HG03378 (cell line): ENCODE measurements around the gene MAGI2.

Experiments
- ATAC-seq: cut with Tn5 transposase; IDR thresholded peaks from one replicate; pipeline ENCODE4 v1.9.1; 2021; ENCODE audit warnings: mild to moderate bottlenecking, moderate library complexity; ENCODE audit not compliant: unreplicated experiment

MAGI2 gene

DNA sequence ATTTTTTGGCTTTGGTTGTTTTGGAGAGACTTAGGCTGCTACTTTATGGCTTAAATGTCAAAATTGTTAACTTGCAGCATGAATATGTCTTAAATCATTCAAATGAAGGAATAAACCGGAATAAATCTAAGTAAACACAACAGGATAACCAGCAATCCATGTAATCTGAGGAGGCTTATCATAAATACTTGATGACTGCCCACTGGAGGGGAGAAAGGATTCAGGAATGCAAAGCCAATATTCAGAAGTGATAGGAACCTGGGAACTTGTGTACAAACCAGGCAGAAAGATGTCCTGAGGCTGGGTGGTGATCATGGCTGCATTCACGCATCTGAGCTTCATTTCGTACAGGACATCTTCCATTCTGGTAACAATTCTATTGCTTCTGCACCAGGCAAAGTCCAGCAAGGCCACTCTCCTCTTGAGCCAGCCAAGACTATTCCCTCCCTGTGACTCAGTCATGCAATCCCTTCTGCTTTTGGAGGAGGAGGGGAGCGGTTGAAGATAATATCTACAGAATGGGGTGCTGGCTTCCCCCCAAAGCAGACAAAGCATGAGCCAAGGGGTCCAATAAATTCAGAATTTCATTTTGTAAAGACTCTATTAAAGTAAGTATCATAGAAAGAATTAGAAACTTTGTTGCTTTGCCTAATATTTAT lies 1280.4 kb downstream of the MAGI2 start:
- no peak for ATAC-seq

DNA sequence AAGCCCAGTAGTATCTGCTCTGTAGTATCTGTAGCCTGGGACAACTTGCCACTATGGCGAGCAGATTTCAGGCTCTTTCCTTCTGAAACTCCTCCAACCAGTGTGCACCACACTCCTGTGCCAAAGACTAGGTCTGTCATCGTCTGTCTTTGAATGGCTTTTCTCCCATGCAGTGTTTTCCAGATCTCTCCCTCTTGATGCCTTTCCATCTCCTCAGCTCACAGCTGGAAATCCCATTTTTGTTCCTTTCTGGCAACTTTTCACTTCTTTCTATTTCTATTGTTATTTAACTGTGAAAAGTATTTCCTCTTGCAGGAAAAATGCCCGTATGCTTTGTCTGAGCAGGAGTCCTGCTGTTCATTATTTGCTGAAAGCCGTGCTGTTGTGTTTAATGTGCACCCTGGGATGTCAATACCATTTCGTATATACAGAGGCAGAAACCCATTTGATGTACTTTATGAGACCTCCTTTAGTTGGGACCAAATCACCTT lies 1281.2 kb downstream of the MAGI2 start:
- ATAC-seq = no peak

DNA sequence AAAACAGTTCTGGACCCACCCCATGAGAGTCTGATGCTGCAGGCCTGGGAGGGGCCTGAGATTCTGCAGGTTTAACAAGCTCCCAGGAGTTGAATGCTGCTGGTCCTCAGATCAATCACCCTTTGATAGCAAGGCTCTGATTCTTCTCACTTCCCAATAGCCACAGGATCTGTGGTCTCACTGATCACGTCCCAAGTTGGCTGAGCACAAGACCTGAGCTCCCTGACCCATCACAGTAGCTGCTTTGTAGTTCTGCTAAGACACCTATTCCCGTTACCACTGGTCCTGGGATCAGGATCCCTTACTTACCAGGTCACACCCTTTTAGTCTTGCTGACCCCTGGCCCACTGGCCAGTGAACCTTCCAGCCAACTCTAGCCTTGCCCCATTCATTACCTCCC lies 1282.1 kb downstream of the MAGI2 start:
- no peak for ATAC-seq

DNA sequence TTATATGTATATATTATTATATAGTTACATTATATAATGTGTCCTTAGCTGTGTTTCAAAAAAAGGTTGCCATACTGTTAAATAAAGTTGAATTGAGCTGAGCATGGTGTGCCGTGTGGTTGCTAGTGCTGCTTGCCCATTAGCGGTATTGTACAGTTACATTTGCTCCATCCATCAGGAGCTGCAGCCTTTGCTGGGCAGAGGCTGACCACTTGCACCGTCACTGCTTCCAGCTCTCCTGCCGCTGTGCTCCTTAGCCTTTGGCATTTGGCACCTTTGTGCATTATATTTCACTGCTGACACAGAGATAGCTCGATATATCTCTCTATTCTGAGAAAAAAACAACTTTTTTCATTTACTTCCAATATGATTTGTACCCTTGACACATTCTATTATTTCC lies 1282.7 kb downstream of the MAGI2 start:
- ATAC-seq = no peak

DNA sequence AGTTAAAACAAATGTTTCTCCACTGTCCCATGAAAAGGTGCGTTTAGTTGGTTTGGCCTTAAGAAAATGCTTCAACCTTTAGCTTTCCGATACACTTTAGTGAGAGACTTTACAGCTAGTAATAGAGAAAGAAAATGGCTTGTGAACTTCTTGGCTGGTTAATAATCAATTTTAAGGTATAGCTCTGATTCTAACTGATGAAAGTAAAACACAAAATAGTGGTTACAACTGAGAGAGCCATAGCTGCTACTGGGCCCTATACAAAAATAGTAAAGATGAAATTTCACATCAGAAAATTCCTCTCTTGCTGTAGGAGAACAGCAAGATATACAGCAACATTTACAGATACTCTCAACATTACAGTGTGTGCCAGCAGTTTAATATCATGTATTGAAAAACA lies 1283.5 kb downstream of the MAGI2 start:
- peak; percentile 50 for ATAC-seq

DNA sequence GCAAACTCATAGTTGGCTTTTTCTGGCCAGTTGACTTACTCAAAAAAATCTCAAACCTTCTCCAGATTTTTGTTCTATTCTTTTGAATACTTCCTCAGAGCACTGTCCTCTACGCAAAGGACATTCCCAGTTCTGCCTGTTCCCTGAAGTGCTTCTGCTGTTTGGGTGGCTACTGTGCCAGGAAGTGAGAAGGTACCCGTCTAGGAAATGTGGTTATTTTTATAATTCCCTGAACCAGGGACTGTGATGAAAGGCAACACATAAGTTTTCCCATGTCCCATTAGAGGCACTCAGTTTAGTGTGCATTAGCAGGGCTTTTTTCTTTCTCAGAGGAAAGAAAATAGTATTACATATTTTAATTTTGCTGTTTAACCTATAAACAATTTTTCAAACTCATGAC lies 1284.6 kb downstream of the MAGI2 start:
- no peak for ATAC-seq

DNA sequence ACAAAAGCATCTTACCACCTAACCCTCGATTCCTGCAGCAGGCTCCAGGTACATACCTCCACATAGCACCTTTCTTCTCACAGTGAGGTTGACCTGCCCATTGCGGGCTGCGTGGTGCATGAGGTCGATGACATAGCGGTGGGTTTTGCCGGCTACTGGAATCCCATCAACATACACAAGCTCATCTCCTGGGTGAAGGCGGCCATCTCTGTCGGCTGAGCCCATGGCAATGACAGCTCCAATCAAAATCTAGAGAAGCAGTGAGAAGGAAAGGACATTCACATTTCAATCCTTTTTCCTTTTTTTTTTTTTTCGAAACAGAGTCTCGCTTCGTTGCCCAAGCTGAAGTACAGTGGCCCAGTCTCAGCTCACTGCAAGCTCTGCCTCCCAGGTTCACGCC lies 1285.6 kb downstream of the MAGI2 start:
- ATAC-seq = no peak

DNA sequence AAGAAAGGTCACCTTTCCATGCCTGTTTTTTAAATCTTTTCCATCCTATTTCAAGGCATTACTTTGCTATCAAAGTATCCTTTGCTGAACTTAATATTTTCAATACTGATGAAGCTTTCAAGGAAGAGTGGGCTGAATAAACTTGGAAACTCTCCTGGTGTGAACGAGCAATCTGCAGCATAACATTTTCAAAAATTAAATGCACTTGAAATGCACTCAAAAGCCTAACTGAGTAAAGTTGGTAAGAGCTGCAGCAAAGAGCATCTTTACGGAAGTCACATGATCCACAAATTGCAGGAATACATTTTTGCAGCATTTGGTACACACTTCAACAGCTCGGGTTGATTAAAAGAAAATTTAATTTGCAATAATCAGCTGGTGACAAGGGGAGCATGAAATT lies 1287.6 kb downstream of the MAGI2 start:
- ATAC-seq = no peak

DNA sequence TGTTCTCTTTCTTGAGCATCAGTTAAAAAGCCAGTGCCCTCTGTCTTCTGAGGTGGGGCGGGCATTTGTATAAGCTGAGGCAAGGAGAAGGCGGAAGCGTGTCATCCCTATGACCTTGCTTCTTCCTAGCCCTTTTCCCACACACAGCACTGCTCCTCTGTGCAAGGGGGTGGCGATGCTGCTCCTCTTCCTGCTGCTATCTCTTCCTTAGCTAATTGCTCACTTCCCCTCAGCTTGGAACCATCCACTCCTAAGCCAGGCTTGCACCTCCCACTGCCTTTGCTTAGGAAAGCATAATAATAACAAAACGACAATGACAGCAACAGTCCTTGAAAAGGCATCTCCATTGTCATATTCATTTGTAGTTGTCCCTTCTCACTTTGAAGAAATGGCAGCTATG lies 1288.0 kb downstream of the MAGI2 start:
- ATAC-seq = no peak

DNA sequence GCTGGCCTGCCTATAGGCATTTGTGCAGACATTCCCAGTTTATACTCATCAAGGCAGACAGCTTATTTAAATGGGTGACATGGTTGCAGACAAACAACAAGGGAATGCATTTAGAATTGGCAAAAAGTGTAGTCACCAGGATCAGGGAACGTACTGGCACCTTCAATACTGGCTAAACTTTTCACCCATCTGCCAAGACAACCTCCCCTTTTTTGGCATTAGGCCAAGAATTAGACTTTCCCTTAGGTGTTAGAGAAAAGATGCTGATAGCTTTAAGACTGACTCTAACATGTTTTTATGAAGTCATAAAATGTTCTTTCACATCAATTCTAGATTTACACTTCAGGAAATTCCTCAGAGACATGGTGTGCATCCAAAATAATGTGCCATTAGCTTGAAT lies 1289.0 kb downstream of the MAGI2 start:
- ATAC-seq = no peak

DNA sequence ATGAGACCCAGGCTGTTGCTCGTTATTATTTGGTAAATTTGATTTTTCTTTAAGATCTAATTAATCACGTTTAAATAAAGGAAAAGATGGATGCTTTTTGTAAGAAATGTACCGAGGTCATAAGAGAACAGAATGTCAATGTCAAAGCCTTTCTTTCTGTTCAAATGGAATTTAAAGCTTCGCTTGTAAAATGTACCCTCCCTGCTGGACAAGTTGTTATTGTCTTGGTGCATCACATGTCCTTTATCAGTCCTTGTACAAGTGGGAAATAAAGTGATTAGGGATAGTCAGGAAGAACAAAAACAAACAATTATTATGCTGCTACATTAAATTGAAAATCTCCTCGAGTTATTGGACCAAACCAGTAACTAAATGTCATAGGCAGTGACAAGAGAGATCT lies 1291.7 kb downstream of the MAGI2 start:
- ATAC-seq = no peak

DNA sequence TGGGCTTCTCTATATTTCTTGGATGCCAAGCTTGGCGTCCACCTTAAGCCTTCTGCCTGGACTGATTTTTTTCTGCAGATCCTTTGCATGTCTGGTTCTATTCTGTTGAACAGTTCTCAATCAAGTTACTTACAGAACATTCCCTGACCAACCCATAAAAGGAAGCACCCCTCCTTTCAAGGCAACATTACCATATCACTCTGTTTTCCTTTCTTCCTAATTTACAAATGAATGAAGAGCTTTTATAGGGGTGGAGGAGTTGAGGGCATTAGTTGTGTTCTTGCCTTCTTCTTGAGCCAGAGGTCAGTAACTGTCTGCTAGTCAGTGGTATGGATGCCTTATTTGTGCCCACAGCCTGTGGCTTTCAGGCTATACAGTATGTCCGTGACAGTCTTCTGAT lies 1293.9 kb downstream of the MAGI2 start:
- ATAC-seq = no peak

DNA sequence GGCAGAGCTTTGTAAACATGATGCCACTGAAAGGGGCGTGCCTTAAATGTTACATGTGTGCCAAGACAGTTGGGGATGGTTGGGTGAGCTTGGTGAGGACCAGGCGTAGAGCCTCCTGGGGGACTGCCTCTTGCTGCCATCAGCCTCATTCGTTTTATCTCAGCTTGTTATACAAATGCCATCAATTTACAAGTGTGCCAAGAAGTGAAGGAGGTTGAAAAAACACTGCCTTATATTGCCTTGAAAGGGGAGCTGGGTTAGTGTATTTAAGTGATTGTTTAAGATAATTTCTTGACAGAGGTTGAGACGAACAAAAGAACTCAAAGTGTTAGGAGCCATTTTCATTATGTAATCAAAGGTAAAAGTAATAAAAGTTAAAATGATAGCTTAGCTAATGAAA lies 1300.2 kb downstream of the MAGI2 start:
- ATAC-seq = no peak

DNA sequence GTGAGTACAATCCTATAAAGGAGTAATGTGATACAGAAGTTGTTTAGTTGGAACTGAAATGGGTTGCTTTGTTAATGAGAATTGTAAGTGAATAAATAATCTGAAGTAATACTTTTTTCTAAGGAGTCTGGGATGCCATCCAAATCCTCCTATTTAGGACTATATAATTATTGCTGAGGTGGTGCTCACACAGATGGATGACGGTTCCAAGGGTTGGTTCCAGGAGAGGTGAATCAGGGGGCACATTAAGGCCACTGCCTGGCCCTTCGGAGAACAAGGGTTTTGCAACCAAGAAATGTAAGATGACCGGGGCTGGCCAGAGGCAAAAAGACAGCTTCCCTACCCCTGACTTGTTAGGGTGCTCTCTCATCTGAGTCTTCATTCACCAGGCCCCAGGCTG lies 1302.2 kb downstream of the MAGI2 start:
- no peak for ATAC-seq

DNA sequence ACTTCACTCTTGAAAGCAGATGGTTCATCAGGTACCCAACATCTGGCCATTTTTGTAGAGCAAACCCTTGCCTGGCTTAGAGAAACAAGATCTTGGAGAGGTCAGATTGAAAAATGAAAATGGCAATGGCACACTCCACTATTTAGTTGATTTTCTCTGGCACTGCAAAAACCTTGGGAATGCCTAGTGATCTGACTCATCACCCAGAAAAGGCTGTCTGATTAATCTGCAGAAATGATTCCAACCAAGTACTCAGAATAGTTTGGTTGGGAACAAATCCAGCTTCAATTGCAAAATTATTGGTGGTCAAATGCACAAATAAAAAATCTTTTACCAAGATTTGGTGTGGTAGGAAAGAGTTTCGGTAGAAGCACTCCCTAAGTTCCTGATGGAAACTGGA lies 1303.7 kb downstream of the MAGI2 start:
- no peak for ATAC-seq

DNA sequence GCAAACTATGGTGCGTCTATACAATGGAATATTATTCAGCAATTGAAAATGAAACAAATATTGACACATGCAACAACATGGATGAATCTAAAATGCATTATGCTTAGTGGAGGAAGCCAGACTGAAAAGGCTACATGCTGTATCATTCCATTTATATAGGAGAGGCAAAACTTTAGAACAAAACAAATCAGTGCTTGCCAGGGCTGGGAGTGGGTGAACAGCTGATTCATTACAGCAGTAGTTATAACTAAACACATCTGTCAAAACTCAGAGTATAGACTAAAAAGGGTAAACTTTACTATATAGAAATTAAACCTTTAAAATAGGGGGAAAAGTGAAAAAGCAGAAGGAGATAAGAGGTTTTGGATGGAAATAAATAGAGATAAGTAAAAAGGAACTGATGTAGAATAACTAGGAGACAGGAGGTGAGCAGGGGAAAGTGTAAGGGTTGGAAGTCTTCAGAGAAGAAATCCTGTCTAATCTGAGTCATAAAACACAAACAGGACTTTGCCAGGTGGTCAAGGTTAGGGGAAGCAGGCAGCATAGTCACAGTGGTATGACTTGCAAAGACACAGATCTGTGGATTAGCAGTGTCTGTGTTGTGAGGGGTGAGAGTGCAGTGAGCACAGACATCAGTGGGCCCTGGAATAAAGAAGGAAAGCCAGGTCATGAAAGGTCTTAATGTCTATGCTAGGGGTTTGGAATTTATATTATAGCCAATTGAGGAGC lies 1305.1 kb downstream of the MAGI2 start:
- ATAC-seq = no peak

DNA sequence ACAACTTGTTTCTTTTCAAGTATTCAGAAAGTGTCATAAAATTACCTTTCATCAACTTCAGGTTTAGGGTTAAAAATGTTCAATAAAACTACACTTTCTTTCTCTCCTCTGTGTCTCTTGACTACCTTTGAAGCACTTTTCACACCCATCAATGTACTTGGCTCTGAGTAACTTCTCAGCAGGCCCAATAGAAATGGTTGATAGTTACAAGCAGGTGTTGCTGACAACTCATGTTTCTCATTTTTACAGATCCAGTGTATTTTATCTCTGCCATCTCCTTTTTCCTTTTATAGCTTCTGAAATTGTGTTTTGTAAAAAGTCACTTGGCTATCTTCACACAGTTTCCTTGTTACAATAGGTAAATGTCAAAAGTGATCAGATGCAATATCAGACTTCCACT lies 1306.9 kb downstream of the MAGI2 start:
- no peak for ATAC-seq

DNA sequence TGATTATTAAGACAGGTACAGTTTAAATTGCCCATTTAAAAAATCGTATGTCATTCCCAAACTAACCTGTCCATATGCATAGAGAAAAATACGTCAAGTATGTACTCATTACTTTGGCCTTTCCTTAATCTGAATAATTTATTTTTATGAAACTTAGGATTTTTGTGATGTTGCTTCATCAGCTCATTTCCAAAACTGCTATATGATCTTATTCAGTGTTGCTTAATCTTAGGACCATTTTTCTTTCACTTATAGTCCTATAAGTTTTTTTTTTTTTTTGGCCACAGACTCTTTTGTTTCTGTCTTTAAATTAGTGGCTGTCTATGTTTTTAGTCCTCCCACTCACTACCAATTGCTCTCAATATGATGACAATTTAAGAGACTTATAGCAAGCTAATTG lies 1309.8 kb downstream of the MAGI2 start:
- ATAC-seq = no peak

DNA sequence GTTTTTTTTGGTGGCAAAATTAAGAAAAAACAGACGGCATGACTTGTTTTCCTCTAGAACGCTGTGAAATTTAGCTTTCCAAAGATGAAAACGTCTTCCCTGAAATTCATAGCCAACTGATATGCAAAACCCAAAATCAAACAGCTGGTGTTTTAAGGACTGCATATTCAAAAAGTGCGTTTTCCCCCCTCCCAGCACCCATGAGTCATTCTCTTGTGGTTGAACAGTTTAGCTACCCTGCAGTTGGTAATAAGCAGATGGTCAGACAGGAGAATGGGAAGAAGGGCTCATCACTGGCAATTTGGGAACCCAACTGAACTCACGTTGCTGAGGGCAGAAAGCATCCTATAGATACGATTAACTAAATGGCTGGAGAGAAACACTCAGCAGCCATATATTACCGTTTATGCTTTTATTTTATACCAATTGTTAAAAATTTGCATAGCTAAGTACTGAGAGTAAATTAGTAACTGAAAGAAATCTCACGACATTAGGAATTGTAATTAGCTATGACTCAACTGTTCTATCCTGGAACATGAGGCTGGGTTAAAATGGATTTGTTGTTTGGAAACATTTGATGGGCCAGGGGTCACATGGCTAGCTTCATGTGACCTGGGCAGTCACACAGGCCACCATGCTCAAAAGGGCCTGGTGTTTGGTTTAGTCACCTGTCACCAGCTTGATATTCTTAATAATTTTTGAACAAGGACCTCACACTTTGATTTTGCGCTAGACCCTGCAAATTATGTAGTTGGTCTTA lies 1311.8 kb downstream of the MAGI2 start:
- no peak for ATAC-seq

DNA sequence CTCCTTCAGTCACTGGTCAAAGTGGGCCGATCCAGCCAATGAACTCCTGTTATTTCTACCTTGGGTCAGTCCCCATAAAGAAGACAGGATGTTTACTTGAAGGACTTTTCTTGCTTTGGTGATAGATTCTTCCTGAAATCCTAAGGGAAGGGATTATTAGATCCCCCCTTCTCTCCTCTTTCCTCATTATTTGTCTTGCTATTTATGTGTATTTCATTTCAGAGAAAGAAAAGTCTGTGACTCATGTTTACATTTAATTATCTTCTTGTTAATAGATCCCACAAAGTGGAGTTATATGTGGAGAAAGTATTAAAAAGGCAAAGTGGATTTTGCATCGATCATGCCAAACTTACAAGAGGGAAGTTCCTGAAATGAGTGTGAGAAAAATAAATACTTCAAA lies 1313.4 kb downstream of the MAGI2 start:
- ATAC-seq = no peak

DNA sequence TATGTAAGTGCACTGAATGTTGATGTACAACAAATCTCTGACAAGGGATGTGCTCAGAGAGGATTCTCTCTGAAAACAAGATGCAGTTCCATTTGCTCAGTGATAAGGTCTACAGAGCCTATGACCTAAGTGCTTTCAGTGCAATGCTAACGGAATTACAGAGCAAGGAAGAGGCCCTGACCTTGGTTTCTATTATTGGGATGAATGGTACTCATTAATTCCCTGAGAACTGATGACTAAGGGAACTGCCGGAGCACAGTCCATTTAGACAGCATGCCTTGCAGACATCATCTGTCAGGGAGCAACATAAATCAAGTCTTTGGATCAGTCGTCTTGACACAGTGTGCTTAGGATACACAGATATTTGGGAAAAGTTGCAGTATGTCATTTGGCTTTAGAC lies 1314.1 kb downstream of the MAGI2 start:
- no peak for ATAC-seq

DNA sequence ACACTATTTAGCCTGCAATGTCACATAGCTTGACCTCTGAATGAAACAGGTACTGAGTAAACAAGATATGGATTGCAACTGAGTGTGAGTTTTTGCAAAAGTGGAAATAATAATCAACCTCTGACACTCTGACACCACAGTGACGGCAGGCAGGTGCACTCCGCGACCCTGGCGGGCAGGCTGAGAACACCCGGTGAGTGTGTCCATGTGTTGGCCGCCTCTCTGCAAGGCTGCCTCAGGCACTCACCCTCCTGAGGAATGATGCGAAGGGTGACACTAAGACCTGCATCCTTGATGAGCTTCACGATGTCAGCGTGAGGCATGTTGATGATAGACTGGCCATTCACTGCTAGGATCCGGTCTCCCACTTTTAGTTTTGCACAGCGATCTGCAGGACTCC lies 1318.7 kb downstream of the MAGI2 start:
- no peak for ATAC-seq
